ENCODE measurements around the gene PCCA. TPM values are rescaled to one million over a fixed set of nuclear protein-coding genes. Genes with fewer than 3 reads are reported as not detected.

Gene PCCA
- total RNA-seq, 4 donors from 2014 or later, result 21.2 to 40.9 (median 31.6) TPM

DNA sequence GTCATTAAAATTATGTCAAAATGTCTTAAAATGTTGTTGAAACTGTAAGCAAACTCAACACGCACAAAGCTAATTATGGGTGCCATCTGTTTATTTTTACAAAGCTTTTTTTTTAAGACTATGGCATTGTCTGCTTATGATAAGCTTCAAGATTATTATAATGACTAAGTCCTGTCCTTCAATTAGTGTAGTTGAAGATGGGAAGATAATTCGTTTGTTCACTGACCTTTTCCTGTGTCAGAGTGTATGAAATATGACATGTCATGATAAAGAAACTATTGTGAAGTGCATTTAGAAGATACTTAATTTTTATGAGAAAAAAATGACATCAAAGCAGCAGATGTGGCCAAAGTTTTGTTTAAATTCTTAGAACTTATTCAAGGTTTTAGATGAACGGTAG, 211.3 kb downstream of the PCCA start:
- TF ChIP-seq EP300 (IDR thresholded peaks at IDR 0.05) (no peak), POLR2A (IDR thresholded peaks at IDR 0.05) (no peak), POLR2AphosphoS5 (IDR thresholded peaks at IDR 0.05) (no peak)
- TF ChIP-seq, protein P1, sequence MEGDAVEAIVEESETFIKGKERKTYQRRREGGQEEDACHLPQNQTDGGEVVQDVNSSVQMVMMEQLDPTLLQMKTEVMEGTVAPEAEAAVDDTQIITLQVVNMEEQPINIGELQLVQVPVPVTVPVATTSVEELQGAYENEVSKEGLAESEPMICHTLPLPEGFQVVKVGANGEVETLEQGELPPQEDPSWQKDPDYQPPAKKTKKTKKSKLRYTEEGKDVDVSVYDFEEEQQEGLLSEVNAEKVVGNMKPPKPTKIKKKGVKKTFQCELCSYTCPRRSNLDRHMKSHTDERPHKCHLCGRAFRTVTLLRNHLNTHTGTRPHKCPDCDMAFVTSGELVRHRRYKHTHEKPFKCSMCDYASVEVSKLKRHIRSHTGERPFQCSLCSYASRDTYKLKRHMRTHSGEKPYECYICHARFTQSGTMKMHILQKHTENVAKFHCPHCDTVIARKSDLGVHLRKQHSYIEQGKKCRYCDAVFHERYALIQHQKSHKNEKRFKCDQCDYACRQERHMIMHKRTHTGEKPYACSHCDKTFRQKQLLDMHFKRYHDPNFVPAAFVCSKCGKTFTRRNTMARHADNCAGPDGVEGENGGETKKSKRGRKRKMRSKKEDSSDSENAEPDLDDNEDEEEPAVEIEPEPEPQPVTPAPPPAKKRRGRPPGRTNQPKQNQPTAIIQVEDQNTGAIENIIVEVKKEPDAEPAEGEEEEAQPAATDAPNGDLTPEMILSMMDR (IDR thresholded peaks at IDR 0.05), result no peak

DNA sequence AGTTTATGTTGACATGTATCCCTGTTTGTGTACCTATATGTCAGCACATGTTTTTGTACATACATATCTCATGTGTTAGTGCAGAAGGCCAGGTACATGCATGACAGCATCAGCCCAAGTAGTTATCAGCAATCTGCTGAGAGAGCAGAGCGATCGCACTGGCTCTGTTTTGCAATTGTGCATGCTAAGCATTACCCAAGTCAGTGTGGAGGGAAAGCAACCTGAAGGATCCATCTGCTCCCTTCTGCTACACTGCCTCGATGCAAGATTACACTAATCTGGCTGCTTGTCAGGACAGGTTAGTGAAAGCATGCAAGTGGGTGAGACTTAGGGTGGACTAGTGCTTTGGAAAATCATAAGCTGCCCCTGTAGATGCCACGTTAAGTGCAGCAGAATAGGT, 211.8 kb downstream of the PCCA start:
- Histone ChIP-seq H3K4me1 (no peaks in the 10 kb centered on the region), H3K36me3 (no peaks in the 10 kb centered on the region), H3K9me3 (no peaks in the 10 kb centered on the region), H3K27me3 (no peaks in the 10 kb centered on the region), H3K4me3 (no peak overlapping the region), H3K27ac (no peak overlapping the region)
- WGBS, result 90% methylated on average over 4 of the region's 4 CpGs
- no peak for DNase-seq (ENCODE audit: low spot score in 2 of 2)
- TF ChIP-seq POLR2A (IDR thresholded peaks at IDR 0.05) (no peak), POLR2AphosphoS5 (IDR thresholded peaks at IDR 0.05) (no peak), EP300 (IDR thresholded peaks at IDR 0.05) (no peak)
- TF ChIP-seq, protein P1 (IDR thresholded peaks at IDR 0.05), result no peak

More for the DNA sequence above, 211.3 kb downstream of the PCCA start:
- no peaks in the 10 kb centered on the region for H3K27me3 ChIP-seq
- H3K9me3 ChIP-seq, result no peaks in the 10 kb centered on the region
- WGBS, result 79% methylated on average over 3 of the region's 3 CpGs
- H3K36me3 ChIP-seq, result no peaks in the 10 kb centered on the region
- H3K27ac ChIP-seq, result no peak overlapping the region
- no peaks in the 10 kb centered on the region for H3K4me1 ChIP-seq
- no peak overlapping the region for H3K4me3 ChIP-seq
- DNase-seq (ENCODE audit: low spot score in 2 of 2), result no peak

DNA sequence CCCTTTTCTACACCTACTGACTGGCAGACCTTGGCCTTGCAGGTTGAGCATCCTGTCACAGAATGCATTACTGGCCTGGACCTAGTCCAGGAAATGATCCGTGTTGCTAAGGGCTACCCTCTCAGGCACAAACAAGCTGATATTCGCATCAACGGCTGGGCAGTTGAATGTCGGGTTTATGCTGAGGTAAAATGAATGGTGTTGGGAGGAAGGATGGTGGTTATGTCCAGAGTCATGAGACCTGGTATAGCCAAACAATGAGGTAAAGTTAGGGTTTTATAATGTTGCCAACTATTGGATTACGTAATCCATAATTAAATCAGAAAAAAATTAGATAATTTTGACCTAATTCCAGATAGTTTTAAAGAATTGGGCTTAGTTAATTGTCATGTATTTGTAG, 212.5 kb downstream of the PCCA start:
- 71% methylated on average over 5 of the region's 5 CpGs for WGBS
- Histone ChIP-seq H3K4me1 (no peaks in the 10 kb centered on the region), H3K36me3 (no peaks in the 10 kb centered on the region), H3K4me3 (no peak overlapping the region), H3K27me3 (no peaks in the 10 kb centered on the region), H3K27ac (no peak overlapping the region), H3K9me3 (no peaks in the 10 kb centered on the region)
- DNase-seq (ENCODE audit: low spot score in 2 of 2), result no peak
- TF ChIP-seq EP300 (IDR thresholded peaks at IDR 0.05) (no peak), POLR2A (IDR thresholded peaks at IDR 0.05) (no peak), POLR2AphosphoS5 (IDR thresholded peaks at IDR 0.05) (no peak)
- TF ChIP-seq, protein P1 (IDR thresholded peaks at IDR 0.05), result no peak

DNA sequence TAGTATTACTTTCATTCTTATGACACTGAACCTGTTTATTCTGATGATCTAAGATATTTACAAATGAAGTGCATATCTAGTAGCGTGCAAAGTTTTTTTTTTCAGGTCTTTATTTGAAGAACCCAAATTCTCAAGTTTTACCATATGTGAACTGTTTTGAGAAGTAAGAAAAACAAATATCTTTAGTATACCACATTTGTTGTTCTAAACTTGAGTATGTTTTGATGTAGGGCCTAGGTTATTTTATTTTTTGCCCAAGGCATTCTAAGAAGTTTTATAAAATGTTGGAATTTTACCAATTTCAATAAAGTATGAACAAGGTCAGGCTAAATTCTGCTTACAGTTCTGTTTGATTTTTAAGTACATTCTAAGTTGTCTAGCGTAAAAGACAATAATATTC, 213.5 kb downstream of the PCCA start:
- H3K4me3 ChIP-seq, result no peak overlapping the region
- DNase-seq (ENCODE audit: low spot score in 2 of 2), result no peak
- no peaks in the 10 kb centered on the region for H3K9me3 ChIP-seq
- H3K27me3 ChIP-seq, result no peaks in the 10 kb centered on the region
- TF ChIP-seq POLR2A (IDR thresholded peaks at IDR 0.05), result no peak
- TF ChIP-seq, protein P1 (IDR thresholded peaks at IDR 0.05), result no peak
- 96% methylated on average over 2 of the region's 2 CpGs for WGBS
- no peak overlapping the region for H3K27ac ChIP-seq
- no peaks in the 10 kb centered on the region for H3K36me3 ChIP-seq
- H3K4me1 ChIP-seq, result no peaks in the 10 kb centered on the region

DNA sequence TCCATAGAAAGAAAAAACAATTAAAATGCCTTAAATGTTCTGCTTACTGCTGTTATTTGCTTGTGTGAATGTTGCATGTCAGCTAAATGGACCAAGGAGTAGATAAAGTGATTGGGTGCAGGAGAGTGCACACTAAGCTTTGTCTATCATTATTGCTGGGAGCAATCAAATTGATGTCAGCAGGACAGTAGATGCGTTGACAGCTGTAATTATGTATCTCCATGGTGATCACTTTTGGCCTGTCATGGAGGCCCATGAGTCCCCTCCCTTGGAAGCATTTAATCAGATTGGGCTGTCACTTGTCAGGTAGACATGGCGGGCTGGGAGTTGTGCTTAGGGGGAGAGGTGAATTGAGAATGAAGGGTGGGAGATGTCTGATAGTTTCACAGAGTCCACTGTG, 215.3 kb downstream of the PCCA start:
- Histone ChIP-seq H3K4me3 (no peak overlapping the region), H3K4me1 (no peaks in the 10 kb centered on the region), H3K27me3 (no peaks in the 10 kb centered on the region), H3K9me3 (no peaks in the 10 kb centered on the region), H3K27ac (no peak overlapping the region), H3K36me3 (peaks cover 2% of the 10 kb centered on the region)
- WGBS, result 96% methylated on average over 2 of the region's 2 CpGs
- no peak for DNase-seq (ENCODE audit: low spot score in 2 of 2)
- TF ChIP-seq, protein P1 (IDR thresholded peaks at IDR 0.05), result no peak
- TF ChIP-seq POLR2AphosphoS5 (IDR thresholded peaks at IDR 0.05) (no peak), POLR2A (IDR thresholded peaks at IDR 0.05) (no peak), EP300 (IDR thresholded peaks at IDR 0.05) (no peak)

Measured in suprapubic skin (tissue), 4 donors.